ENCODE results near the gene TMEM151B. TPM values are rescaled to one million over a fixed set of nuclear protein-coding genes. Genes with fewer than 3 reads are reported as not detected.
"Not testable (repeated sequence)": the region's sequence is repeated elsewhere in the genome, so short reads cannot be mapped to it uniquely, and the experiment has no call there.

The TMEM151B gene
- total and polyA plus RNA-seq, 9 of the 15 experiments (the other 6 are each of a cell fraction or from before 2014, with no cell fraction given): not detected

- BruUV-seq (replicated peaks); intact Hi-C loops (cut with micrococcal nuclease); DNase-seq (ENCODE audit: extremely low read depth in 1 of 4, low spot score in 3 of 4); ATAC-seq; CTCF ChIA-PET (ENCODE audit: low intra/inter-chr PET ratio); H3K9ac ChIP-seq (ENCODE audit: insufficient read depth in 1 of 2, low read depth in 2 of 2, low read length in 2 of 2); H3K27ac ChIP-seq (ENCODE audit: extremely low read depth, low read depth, low read length); H3K4me1 ChIP-seq (replicated peaks in 1 of 2; ENCODE audit: control insufficient read depth in 2 of 2, insufficient read depth in 2 of 2, low read length in 2 of 2); H3K9me3 ChIP-seq (replicated peaks; ENCODE audit: control insufficient read depth, insufficient read depth, low read depth, low read length); FAIRE-seq; H4K20me1 ChIP-seq (replicated peaks; ENCODE audit: control insufficient read depth, insufficient read depth, low read length); H3K4me3 ChIP-seq; H3K9me1 ChIP-seq (ENCODE audit: control insufficient read depth, insufficient read depth, low read length); H3K4me2 ChIP-seq (ENCODE audit: insufficient read depth, low read length); in situ Hi-C loops (cut with MboI); H2AFZ ChIP-seq (ENCODE audit: low read depth, low read length): not testable (repeated sequence)
- peaks cover 15% of the 10 kb centered on the region for H3K79me2 ChIP-seq (ENCODE audit: control insufficient read depth, insufficient read depth, low read length)
- peaks cover 26% of the 10 kb centered on the region for H3K36me3 ChIP-seq (ENCODE audit: control insufficient read depth, insufficient read depth, low read length)
- H3K27me3 ChIP-seq (ENCODE audit: control insufficient read depth in 2 of 2, insufficient read depth in 2 of 2, low read length in 2 of 2): peaks cover 23 to 25% of the 10 kb centered on the region in 2 experiments; a peak in 4 of 5 replicates
- WGBS (ENCODE audit: insufficient coverage, low coverage, missing lambda C conversion rate): 22% methylated on average over 8 of the region's 8 CpGs
- POLR2A ChIA-PET: interaction anchor here (0.7 to 11.9 kb wide), 4 partner anchors 9 to 528 kb away, joined by 3 to 116 read pairs (median 10); no protein-coding TSS in a partner anchor
Observed at GRCh38 chr6:44314657-44315056, 44.4 kb downstream of the TMEM151B start.

GRCh38 chr6:44315516-44315915, 45.3 kb downstream of the TMEM151B start:
- intact Hi-C loops (cut with micrococcal nuclease): no loop called here
- WGBS (ENCODE audit: insufficient coverage, low coverage, missing lambda C conversion rate): 0% methylated on average over 3 of the region's 3 CpGs
- no peak for TF ChIP-seq SFPQ (IDR thresholded peaks at IDR 0.05; ENCODE audit: low read depth, low read length)
- TF ChIP-seq L3MBTL2 (IDR thresholded peaks at IDR 0.05): no peak
- no peak for TF ChIP-seq BCL6 (CRISPR knock-in tag; IDR thresholded peaks at IDR 0.05)
- no peak for TF ChIP-seq BHLHE40 (IDR thresholded peaks at IDR 0.05; ENCODE audit: low read length)
- TF ChIP-seq DIDO1 (tag; IDR thresholded peaks at IDR 0.05; ENCODE audit: low read depth): no peak
- no peak for TF ChIP-seq TBL1XR1 (IDR thresholded peaks at IDR 0.05; ENCODE audit: low read length in 2 of 2)
- no peak; the same call in 1 of the 2 replicates for TF ChIP-seq VEZF1 (CRISPR knock-in tag; IDR thresholded peaks at IDR 0.05)
- TF ChIP-seq ELK3 (CRISPR knock-in tag; IDR thresholded peaks at IDR 0.05): no peak

More at GRCh38 chr6:44315516-44315915, 45.3 kb downstream of the TMEM151B start:
- Histone ChIP-seq H2AFZ (ENCODE audit: low read depth, low read length) (no peak overlapping the region), H3K27me3 (ENCODE audit: control insufficient read depth in 2 of 2, insufficient read depth in 2 of 2, low read length in 2 of 2) (peaks cover 29 to 33% of the 10 kb centered on the region in 2 experiments), H3K9me3 (replicated peaks; ENCODE audit: control insufficient read depth, insufficient read depth, low read depth, low read length) (no peaks in the 10 kb centered on the region), H3K4me1 (replicated peaks in 1 of 2; ENCODE audit: control insufficient read depth in 2 of 2, insufficient read depth in 2 of 2, low read length in 2 of 2) (peaks cover 5 to 6% of the 10 kb centered on the region in 2 experiments; a peak in 3 of 5 replicates), H3K4me3 (no peak overlapping the region), H3K36me3 (ENCODE audit: control insufficient read depth, insufficient read depth, low read length) (peaks cover 17% of the 10 kb centered on the region), H3K9me1 (ENCODE audit: control insufficient read depth, insufficient read depth, low read length) (no peaks in the 10 kb centered on the region), H4K20me1 (replicated peaks; ENCODE audit: control insufficient read depth, insufficient read depth, low read length) (no peaks in the 10 kb centered on the region), H3K9ac (ENCODE audit: insufficient read depth in 1 of 2, low read depth in 2 of 2, low read length in 2 of 2) (no peak overlapping the region), H3K27ac (ENCODE audit: extremely low read depth, low read depth, low read length) (no peak overlapping the region), H3K4me2 (ENCODE audit: insufficient read depth, low read length) (no peak overlapping the region), H3K79me2 (ENCODE audit: control insufficient read depth, insufficient read depth, low read length) (peaks cover 15% of the 10 kb centered on the region)
- POLR2A ChIA-PET: no interaction called here
- in situ Hi-C loops (cut with MboI): no loop called here
- CTCF ChIA-PET (ENCODE audit: low intra/inter-chr PET ratio): no interaction called here
- no peak for ATAC-seq
- DNase-seq (ENCODE audit: extremely low read depth in 1 of 4, low spot score in 3 of 4): no peak
- no peak for FAIRE-seq
- no TSS peak for BruUV-seq (replicated peaks)

All from K562 (cell line).